ENCODE results near the gene PPP1R1C.
"Not testable (repeated sequence)": the region's sequence is repeated elsewhere in the genome, so short reads cannot be mapped to it uniquely, and the experiment has no call there.

PPP1R1C gene

GRCh38 chr2:181985632-181986205, at the start of gene PPP1R1C:
Gene PPP1R1C (plus strand): TSS chr2:181985853. CDS start chr2:181986111, 258 bp downstream.
- no peak for DNase-seq

GRCh38 chr2:181937473-181937872, 48.2 kb upstream of the PPP1R1C start:
- DNase-seq, result no peak

GRCh38 chr2:181943411-181944124, 42.1 kb upstream of the PPP1R1C start:
- DNase-seq, result no peak

DNA sequence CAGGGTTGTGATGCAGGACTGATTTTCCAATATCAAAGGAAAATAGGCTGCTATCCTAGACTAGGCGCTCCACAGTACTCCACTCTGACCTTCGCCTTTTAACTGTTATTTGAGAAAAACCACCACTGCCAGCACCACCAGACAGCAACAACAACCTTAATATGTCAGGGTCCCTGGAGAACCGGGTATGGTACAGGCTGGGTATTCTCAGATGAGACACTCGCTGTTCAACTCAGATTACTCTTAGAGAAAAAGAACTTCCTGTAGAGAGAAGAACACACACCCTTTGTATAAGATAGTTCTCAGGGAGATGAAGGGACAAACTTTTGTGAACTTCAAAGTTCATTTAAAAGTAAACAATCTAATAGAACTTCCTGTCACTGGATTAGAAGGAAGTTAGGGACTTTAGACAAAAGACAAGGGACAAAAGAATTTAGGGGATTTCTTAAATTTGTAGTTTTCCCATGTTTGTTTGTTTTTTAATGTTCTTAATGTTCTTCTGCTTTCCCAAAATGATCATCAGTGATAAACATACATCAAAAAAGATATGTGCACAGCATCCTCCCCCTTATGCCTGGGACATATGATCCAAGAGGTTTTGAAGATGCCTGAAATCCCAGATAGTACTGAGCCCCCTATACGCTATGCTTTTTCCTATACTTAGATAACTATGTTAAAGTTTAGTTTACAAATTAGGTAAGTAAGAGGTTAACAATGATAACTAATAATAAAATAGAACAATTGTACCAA, 41.3 kb upstream of the PPP1R1C start:
- no peak for DNase-seq

GRCh38 chr2:181944914-181945291, 40.8 kb upstream of the PPP1R1C start:
- DNase-seq, result no peak

GRCh38 chr2:181946444-181947127, 39.1 kb upstream of the PPP1R1C start:
- DNase-seq, result no peak

- DNase-seq, result no peak
Measured at GRCh38 chr2:181947273-181947672, 38.4 kb upstream of the PPP1R1C start.

GRCh38 chr2:181948227-181948626, 37.4 kb upstream of the PPP1R1C start:
- DNase-seq, result no peak

DNA sequence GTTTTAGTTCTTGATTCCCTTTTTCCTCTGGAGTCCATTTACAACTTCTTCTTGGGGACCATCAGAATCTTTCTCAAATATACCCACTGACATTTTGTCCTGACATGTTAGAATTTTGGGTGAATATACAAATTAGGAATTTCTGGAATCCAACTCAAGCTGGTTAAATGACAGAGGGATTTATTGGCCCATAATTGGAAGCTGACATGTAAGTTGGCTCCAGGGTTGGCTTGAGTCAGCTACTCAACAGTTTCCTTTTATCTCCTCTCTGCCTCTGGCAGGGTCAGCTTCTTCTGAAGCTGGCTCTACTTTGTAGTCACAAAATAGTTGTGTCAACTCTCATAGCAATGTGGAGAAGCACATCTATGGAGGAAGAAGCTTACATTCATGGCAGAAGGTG, 36.6 kb upstream of the PPP1R1C start:
- DNase-seq, result no peak

- DNase-seq, result no peak
Measured at GRCh38 chr2:181952404-181953226, 33.0 kb upstream of the PPP1R1C start.

- no peak for DNase-seq
Measured at GRCh38 chr2:181953881-181954537, 31.6 kb upstream of the PPP1R1C start.

DNA sequence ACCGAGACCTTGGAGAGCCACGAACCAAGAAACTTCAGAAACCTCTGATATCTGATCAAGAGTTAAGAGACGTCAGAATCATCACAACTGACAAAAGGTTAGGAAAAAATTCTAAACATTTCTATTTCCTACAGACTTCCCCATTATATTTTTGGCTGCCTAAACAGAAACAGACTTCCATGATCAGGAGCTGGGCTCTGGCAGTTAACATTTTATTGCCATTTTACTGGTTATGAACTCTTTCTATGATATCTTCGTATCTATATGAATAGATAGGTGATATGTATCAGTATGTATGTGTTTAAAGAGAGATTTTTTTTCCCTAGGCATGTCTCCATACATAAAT, 31.1 kb upstream of the PPP1R1C start:
- no peak for DNase-seq

- DNase-seq, result no peak
Measured at GRCh38 chr2:181955010-181955409, 30.6 kb upstream of the PPP1R1C start.

DNA sequence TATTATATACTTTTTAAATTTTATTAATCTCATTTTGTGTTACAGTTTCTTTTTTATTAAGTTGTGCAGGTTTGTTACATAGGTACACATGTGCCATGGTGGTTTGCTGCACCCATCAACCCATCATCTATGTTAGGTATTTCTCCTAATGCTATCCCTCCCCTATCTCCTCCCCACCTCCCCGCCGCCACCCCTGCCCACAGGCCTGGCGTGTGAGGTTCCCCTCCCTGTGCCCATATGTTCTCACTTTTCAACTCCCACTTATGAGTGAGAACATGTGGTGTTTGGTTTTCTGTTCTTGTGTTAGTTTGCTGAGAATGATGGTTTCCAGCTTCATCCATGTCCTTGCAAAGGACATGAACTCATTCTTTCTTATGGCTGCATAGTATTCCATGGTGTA, 29.8 kb upstream of the PPP1R1C start:
- DNase-seq, result not testable (repeated sequence)

DNA sequence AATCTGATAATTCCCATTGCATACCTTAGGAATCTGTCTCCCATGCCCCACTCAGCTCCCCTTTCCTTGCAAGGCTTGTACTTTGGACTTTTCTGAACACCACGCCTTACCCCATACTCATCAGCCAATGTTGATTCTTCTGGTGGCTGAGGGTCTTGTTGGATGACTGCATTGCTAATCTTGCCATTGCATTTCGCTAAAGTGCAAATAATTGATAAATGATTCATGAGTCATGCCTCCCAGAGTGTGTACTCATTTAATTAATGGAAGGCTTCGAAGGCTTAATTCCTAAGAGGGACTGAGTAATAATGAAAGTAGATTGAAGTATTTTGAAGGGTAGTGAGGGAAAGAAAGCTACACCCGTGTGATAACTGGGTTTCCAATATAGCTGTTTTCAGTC, 28.0 kb upstream of the PPP1R1C start:
- no peak for DNase-seq

- no peak for DNase-seq
Measured at GRCh38 chr2:181958726-181959125, 26.9 kb upstream of the PPP1R1C start.

GRCh38 chr2:181959508-181959907, 26.1 kb upstream of the PPP1R1C start:
- no peak for DNase-seq

GRCh38 chr2:181961167-181961566, 24.5 kb upstream of the PPP1R1C start:
- not testable (repeated sequence) for DNase-seq

DNA sequence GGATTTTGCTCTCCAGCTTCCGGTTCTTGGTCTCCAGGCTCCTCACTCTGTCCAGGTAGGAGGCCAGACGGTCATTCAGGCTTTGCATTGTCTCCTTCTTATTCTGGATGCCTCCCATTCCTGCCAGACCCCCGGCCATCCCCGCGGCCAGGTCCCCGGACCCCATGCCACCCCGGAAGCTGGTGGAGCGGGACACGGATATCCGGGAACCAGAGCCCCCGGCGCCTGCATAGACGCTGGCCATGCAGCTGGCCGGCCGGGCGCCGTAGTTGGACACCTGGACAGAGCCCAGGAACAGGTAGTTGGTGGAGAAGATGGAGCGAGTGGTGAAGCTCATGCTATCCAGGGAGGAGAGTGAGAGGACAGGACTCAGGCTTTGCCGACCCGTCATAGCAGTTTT, 23.5 kb upstream of the PPP1R1C start:
- DNase-seq, result no peak

DNA sequence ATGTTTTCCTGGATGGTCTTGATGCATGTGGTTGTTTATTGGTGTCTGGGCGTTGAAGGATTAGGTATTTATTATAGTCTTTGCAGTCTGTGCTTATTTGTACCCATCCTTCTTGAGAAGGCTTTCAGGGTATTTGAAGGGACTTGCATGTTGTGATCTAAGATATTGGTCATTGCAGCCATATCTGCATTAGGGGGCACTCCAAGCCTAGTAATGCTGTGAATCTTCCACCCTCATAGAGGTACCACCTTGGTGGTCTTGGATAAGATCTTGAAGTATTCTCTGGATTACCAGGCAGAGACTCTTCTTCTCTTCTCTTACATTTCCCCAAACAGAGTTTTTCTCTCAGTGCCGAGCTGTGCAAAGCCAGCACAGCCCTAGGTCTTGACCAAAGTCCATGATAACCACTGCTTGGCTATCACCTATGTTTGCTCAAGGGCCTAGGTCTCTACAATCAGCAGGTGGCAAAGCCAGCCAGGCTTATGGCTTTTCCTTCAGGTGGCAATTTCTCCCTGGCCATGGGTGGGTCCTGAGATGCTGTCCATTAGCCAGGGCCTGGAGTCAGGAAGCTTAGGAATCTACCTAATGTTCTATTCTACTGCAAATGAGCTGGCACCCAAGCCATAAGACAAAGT, 15.4 kb upstream of the PPP1R1C start:
- no peak for DNase-seq

GRCh38 chr2:181971032-181971431, 14.6 kb upstream of the PPP1R1C start:
- no peak for DNase-seq
